ENCODE data around the gene SLC33A1. TPM values are rescaled to one million over a fixed set of nuclear protein-coding genes. Genes with fewer than 3 reads are reported as not detected.

The SLC33A1 gene
- polyA plus RNA-seq, 3 donors, result 9.7 to 19.1 (median 15.0) TPM

DNA sequence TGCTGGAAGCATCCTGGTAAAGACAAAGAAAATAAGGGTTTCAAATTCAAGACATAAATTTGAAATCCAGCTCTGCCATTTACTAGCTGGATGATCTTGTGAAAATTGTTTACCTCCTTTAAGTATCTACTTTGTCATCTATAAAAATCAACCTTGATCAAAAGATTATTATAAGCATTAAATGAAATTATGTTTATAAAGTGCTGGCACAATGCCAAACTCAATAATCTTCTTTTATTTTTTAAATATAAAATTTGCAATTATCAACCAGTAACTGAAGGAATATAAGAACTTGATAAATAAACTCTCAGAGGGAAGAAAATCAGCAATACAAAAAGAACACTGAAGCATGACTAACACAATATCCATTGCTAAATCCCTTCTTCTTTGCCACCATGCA lies 73.9 kb downstream of the SLC33A1 start:
- no peak overlapping the region for H3K4me2 ChIP-seq (replicated peaks; ENCODE audit: extremely low read depth, low read length, poor library complexity, severe bottlenecking)
- no peaks in the 10 kb centered on the region for H3K27me3 Mint-ChIP-seq (ENCODE audit: low read depth in 3 of 3)

DNA sequence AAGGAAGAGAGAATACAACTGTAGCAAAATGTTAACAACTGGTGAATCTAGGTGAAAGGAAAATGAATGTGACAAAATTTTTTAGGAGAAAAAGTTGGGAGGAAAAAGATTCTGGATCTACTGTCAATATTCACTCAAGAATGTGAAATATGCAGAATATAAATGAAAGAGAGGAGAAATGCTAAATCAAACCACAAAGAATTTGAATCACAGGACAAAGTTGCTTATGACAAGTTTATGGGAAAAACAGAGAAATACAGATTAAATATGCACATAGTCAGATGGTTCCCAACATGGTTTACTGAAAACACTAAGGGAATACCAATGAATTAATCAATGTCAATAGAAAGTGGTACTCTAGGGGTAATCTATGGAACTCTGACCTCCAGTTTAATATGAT lies 75.8 kb downstream of the SLC33A1 start:
- Histone ChIP-seq H2AFZ (ENCODE audit: insufficient read depth, low read depth, low read length, poor library complexity, severe bottlenecking) (no peak overlapping the region), H3K9me3 (replicated peaks in 1 of 2; ENCODE audit: control insufficient read depth in 1 of 2, insufficient read depth in 1 of 2, low read length in 2 of 2) (peaks cover 6 to 10% of the 10 kb centered on the region in 2 donors), H3K9ac (ENCODE audit: insufficient read depth, low read length, poor library complexity, severe bottlenecking) (no peak overlapping the region), H3K27me3 (ENCODE audit: control insufficient read depth in 2 of 2, insufficient read depth in 2 of 2, low read length in 2 of 2) (no peaks in the 10 kb centered on the region), H3K27ac (ENCODE audit: low read depth in 1 of 2, low read length in 2 of 2) (no peak overlapping the region), H3K4me1 (ENCODE audit: control insufficient read depth in 1 of 2, insufficient read depth in 2 of 2, low read length in 2 of 2) (no peaks in the 10 kb centered on the region), H4K20me1 (ENCODE audit: insufficient read depth, low read length) (no peaks in the 10 kb centered on the region), H3K4me2 (replicated peaks; ENCODE audit: extremely low read depth, low read length, poor library complexity, severe bottlenecking) (no peak overlapping the region), H3K79me2 (ENCODE audit: insufficient read depth, low read length) (no peaks in the 10 kb centered on the region), H3K36me3 (replicated peaks in 1 of 2; ENCODE audit: control insufficient read depth in 1 of 2, insufficient read depth in 2 of 2, low read length in 2 of 2) (no peaks in the 10 kb centered on the region), H3K4me3 (replicated peaks in 1 of 3; ENCODE audit: low read depth in 2 of 3, low read length in 3 of 3) (no peak overlapping the region)
- DNase-seq, result no peak
- Mint-ChIP-seq H3K27me3 (ENCODE audit: low read depth in 3 of 3) (no peaks in the 10 kb centered on the region), H3K27ac (no peak overlapping the region), H3K9me3 (peaks cover 4 to 24% (median 20%) of the 10 kb centered on the region in 7 donors), H3K4me1 (peaks cover 3% of the 10 kb centered on the region), H3K4me3 (no peak overlapping the region), H3K36me3 (peaks cover 0 to 7% of the 10 kb centered on the region in 2 donors)
- intact Hi-C loops (cut with micrococcal nuclease), result no loop called here
- TF ChIP-seq CTCF (IDR thresholded peaks at IDR 0.05), result no peak

More for the DNA sequence above, 73.9 kb downstream of the SLC33A1 start:
- Mint-ChIP-seq H3K27ac (no peak overlapping the region), H3K36me3 (peaks cover 0 to 11% of the 10 kb centered on the region in 2 donors), H3K9me3 (peaks cover 4 to 26% (median 23%) of the 10 kb centered on the region in 7 donors), H3K4me1 (peaks cover under 1% of the 10 kb centered on the region), H3K4me3 (no peak overlapping the region)
- H3K9ac ChIP-seq (ENCODE audit: insufficient read depth, low read length, poor library complexity, severe bottlenecking), result no peak overlapping the region
- intact Hi-C loops (cut with micrococcal nuclease), result no loop called here
- H3K9me3 ChIP-seq (replicated peaks in 1 of 2; ENCODE audit: control insufficient read depth in 1 of 2, insufficient read depth in 1 of 2, low read length in 2 of 2), result peaks cover 7 to 10% of the 10 kb centered on the region in 2 donors
- no peak for TF ChIP-seq CTCF (IDR thresholded peaks at IDR 0.05)
- H2AFZ ChIP-seq (ENCODE audit: insufficient read depth, low read depth, low read length, poor library complexity, severe bottlenecking), result no peak overlapping the region
- no peaks in the 10 kb centered on the region for H3K79me2 ChIP-seq (ENCODE audit: insufficient read depth, low read length)
- H3K27me3 ChIP-seq (ENCODE audit: control insufficient read depth in 2 of 2, insufficient read depth in 2 of 2, low read length in 2 of 2), result no peaks in the 10 kb centered on the region
- no peak for DNase-seq
- no peak overlapping the region for H3K27ac ChIP-seq (ENCODE audit: low read depth in 1 of 2, low read length in 2 of 2)
- no peaks in the 10 kb centered on the region for H3K36me3 ChIP-seq (replicated peaks in 1 of 2; ENCODE audit: control insufficient read depth in 1 of 2, insufficient read depth in 2 of 2, low read length in 2 of 2)
- no peak overlapping the region for H3K4me3 ChIP-seq (replicated peaks in 1 of 3; ENCODE audit: low read depth in 2 of 3, low read length in 3 of 3)
- H4K20me1 ChIP-seq (ENCODE audit: insufficient read depth, low read length), result no peaks in the 10 kb centered on the region
- H3K4me1 ChIP-seq (ENCODE audit: control insufficient read depth in 1 of 2, insufficient read depth in 2 of 2, low read length in 2 of 2), result no peaks in the 10 kb centered on the region
